DOHH2 (cell line): ENCODE measurements around the gene TFF2.

ENCODE experiments used
- CTCF ChIP-seq: fragments of 200-600 bp; sonication (generic); IDR thresholded peaks from one replicate; pipeline ENCODE4 v1.5.1; 2014; ENCODE audit warnings: antibody characterized with exemption, mild to moderate bottlenecking, low read depth, low read length; ENCODE audit not compliant: poor library complexity, severe bottlenecking
- EZH2phosphoT487 ChIP-seq: fragments of 200-600 bp; sonication (generic); IDR thresholded peaks from 2 replicates; pipeline ENCODE4 v1.6.1; 2017; ENCODE audit warnings: borderline replicate concordance, mild to moderate bottlenecking, antibody characterized with exemption, low read length, moderate library complexity, mixed read lengths

- TF ChIP-seq CTCF (no peak), EZH2phosphoT487 (no peak)
These were observed 49.7 kb upstream of the TFF2 start for GRCh38 chr21:42400525-42400924.
